ENCODE results near the gene NANOS3. TPM values are rescaled to one million over a fixed set of nuclear protein-coding genes. Genes with fewer than 3 reads are reported as not detected.

Gene NANOS3
- total RNA-seq, 2 experiments from 2014 or later = not detected

DNA sequence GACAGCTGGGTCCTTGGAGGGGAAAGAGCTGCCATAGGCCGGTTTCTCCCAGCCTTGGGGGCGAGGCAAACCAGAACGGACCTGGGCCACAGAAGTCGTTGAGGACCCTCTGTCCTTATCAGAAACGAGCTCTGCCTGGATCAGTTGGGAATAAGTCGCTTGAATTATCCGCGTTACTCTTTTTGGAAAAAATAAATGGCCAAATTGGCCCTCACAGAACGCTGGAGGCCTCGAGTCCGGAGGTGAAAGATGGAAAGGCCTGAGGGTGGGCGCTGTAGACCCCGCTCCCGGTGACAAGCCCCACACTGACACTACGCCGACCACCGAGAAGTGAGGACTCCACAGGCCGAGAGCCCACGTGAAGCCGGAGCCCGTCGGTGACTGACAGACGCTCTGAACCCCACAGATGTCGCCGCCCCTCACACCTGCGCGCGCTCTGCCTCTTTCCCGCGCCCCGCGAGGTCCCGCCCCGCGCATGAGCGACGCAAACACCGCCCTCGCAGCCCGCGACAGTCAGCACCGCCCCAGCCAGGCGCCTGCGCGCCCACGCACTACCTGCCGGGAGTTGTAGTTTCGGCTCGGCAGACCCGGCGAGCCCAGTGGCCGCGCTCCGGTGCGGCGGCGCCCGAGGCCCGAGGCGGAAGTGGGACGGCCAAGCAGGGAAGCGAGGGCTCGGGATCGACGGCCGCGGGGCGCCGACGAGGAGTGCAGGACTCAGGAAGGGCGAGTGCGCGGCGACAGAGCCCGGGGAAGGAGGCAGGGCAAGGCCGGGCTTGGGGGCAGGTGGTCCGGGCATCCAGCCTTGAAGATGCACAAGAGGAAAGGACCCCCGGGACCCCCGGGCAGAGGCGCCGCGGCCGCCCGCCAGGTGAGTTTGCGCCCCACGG lies 28.9 kb downstream of the NANOS3 start, which contains the start of the genes BRME1 and CC2D1A:
Gene BRME1 (minus strand): TSS at position 484 of the 887 bp plus-strand sequence. CDS start 1,225 bp downstream, outside the sequence.
Gene CC2D1A (plus strand): TSS at position 568 of the 887 bp plus-strand sequence. CDS start 241 bp downstream, at position 809.
- peak within 1 kb of the TSS; percentile 90 for H2AFZ ChIP-seq (ENCODE audit: low read length)
- CTCF ChIA-PET (ENCODE audit: unreplicated experiment) = no interaction called here
- H3K9me3 ChIP-seq (ENCODE audit: low read length) = peaks cover 5% of the 10 kb centered on the region; the same call in 1 of the 2 replicates
- H3K27ac ChIP-seq (ENCODE audit: low read depth, low read length, poor library complexity, severe bottlenecking) = no peak within 1 kb of the TSS
- DNase-seq (ENCODE audit: low spot score) = peak; percentile 93
- H4K20me1 ChIP-seq (ENCODE audit: insufficient read depth, low read length) = no peaks in the 10 kb centered on the region
- H3K9me2 ChIP-seq (ENCODE audit: insufficient read depth, low read length) = no peaks in the 10 kb centered on the region
- H3K4me3 ChIP-seq (ENCODE audit: low read depth, low read length, poor library complexity, severe bottlenecking) = peak within 1 kb of the TSS; percentile 86
- H3K4me1 ChIP-seq (ENCODE audit: insufficient read depth, low read length, poor library complexity, severe bottlenecking) = peaks cover 11% of the 10 kb centered on the region
- intact Hi-C loops (cut with micrococcal nuclease; ENCODE audit: unreplicated experiment) = no loop called here
- POLR2A ChIA-PET = interaction anchor here (0.6 to 0.9 kb wide), 2 partner anchors 11 to 173 kb away, joined by 3 to 6 read pairs; no protein-coding TSS in a partner anchor
- H3K36me3 ChIP-seq (ENCODE audit: insufficient read depth, low read length) = peaks cover 11% of the 10 kb centered on the region
- BruUV-seq (replicated peaks) = no TSS peak
- peaks cover 5% of the 10 kb centered on the region; the same call in 1 of the 2 replicates for H3K79me2 ChIP-seq (ENCODE audit: insufficient read depth, low read depth, low read length)
- peak within 1 kb of the TSS; percentile 90 for H3K4me2 ChIP-seq (ENCODE audit: low read length)
- no peak for TF ChIP-seq EZH2phosphoT487 (IDR thresholded peaks at IDR 0.05; ENCODE audit: borderline replicate concordance, low read depth, low read length)
- TF ChIP-seq, protein P1, sequence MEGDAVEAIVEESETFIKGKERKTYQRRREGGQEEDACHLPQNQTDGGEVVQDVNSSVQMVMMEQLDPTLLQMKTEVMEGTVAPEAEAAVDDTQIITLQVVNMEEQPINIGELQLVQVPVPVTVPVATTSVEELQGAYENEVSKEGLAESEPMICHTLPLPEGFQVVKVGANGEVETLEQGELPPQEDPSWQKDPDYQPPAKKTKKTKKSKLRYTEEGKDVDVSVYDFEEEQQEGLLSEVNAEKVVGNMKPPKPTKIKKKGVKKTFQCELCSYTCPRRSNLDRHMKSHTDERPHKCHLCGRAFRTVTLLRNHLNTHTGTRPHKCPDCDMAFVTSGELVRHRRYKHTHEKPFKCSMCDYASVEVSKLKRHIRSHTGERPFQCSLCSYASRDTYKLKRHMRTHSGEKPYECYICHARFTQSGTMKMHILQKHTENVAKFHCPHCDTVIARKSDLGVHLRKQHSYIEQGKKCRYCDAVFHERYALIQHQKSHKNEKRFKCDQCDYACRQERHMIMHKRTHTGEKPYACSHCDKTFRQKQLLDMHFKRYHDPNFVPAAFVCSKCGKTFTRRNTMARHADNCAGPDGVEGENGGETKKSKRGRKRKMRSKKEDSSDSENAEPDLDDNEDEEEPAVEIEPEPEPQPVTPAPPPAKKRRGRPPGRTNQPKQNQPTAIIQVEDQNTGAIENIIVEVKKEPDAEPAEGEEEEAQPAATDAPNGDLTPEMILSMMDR (conservative IDR thresholded peaks at IDR 0.05; ENCODE audit: low read length) = no peak

DNA sequence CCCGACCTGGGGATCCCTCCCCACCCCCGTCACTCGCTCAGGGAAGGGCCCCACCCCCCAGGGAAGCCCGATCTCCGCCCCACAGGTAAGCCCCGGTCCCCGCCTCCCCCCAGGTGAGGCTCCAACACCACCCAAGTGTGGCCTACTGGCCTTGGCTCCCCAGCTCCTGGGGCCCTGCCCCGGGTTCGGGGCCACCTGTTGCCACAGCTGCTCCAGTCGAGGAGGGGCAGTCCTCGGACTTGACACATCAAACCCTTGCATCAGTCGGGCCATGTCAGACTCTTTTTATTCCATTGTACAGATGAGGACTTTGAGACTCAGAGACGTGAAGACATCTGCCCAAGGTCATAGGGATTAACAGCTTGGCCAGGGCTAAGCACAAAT lies 29.6 kb downstream of the NANOS3 start:
- Histone ChIP-seq H3K4me3 (ENCODE audit: low read depth, low read length, poor library complexity, severe bottlenecking) (peak overlapping the region; percentile 86), H3K27ac (ENCODE audit: low read depth, low read length, poor library complexity, severe bottlenecking) (no peak overlapping the region), H3K9me2 (ENCODE audit: insufficient read depth, low read length) (no peaks in the 10 kb centered on the region), H4K20me1 (ENCODE audit: insufficient read depth, low read length) (no peaks in the 10 kb centered on the region), H3K79me2 (ENCODE audit: insufficient read depth, low read depth, low read length) (peaks cover 5% of the 10 kb centered on the region; the same call in 1 of the 2 replicates), H3K4me1 (ENCODE audit: insufficient read depth, low read length, poor library complexity, severe bottlenecking) (peaks cover 11% of the 10 kb centered on the region), H3K9me3 (ENCODE audit: low read length) (peaks cover 5% of the 10 kb centered on the region; the same call in 1 of the 2 replicates), H3K36me3 (ENCODE audit: insufficient read depth, low read length) (peaks cover 15% of the 10 kb centered on the region), H3K4me2 (ENCODE audit: low read length) (peak overlapping the region; percentile 90), H2AFZ (ENCODE audit: low read length) (peak overlapping the region; percentile 90)
- CTCF ChIA-PET (ENCODE audit: unreplicated experiment) = interaction anchor here (0.6 kb wide), 1 partner anchor 1526 kb away, joined by 3 read pairs; no protein-coding TSS in a partner anchor
- DNase-seq (ENCODE audit: low spot score) = peak; percentile 41
- no peak for TF ChIP-seq EZH2phosphoT487 (IDR thresholded peaks at IDR 0.05; ENCODE audit: borderline replicate concordance, low read depth, low read length)
- TF ChIP-seq, protein P1 (conservative IDR thresholded peaks at IDR 0.05; ENCODE audit: low read length) = no peak
- no TSS peak for BruUV-seq (replicated peaks)
- POLR2A ChIA-PET = interaction anchor here (0.6 to 1.0 kb wide), 4 partner anchors 9 to 172 kb away, joined by 3 to 6 read pairs (median 4); partner anchors contain the start of gene IL27RA
- intact Hi-C loops (cut with micrococcal nuclease; ENCODE audit: unreplicated experiment) = no loop called here
